ENCODE data around the gene NCOA5.
"Not testable (repeated sequence)": the region's sequence is repeated elsewhere in the genome, so short reads cannot be mapped to it uniquely, and the experiment has no call there.

The NCOA5 gene

GRCh38 chr20:46119547-46119946, 29.8 kb upstream of the NCOA5 start:
- DNase-seq: no peak

GRCh38 chr20:46119028-46119546, 29.3 kb upstream of the NCOA5 start:
- DNase-seq: no peak

- DNase-seq: no peak
Observed at GRCh38 chr20:46118481-46119020, 28.8 kb upstream of the NCOA5 start.

GRCh38 chr20:46117704-46118467, 28.1 kb upstream of the NCOA5 start, which contains the start of gene CD40:
Gene CD40, plus strand, starts transcription at chr20:46118314. Its CDS starts 30 bp downstream, at chr20:46118344.
- peak; percentile 58 for DNase-seq

GRCh38 chr20:46114449-46114848, 24.7 kb upstream of the NCOA5 start:
- peak; percentile 11 for DNase-seq

- no peak for DNase-seq
Observed at GRCh38 chr20:46113113-46113470, 23.3 kb upstream of the NCOA5 start.

GRCh38 chr20:46112430-46113112, 22.8 kb upstream of the NCOA5 start:
- no peak for DNase-seq

GRCh38 chr20:46111836-46112212, 22.1 kb upstream of the NCOA5 start:
- DNase-seq: no peak

GRCh38 chr20:46111028-46111835, 21.5 kb upstream of the NCOA5 start:
- DNase-seq: no peak

GRCh38 chr20:46108976-46109375, 19.2 kb upstream of the NCOA5 start:
- no peak for DNase-seq

GRCh38 chr20:46108435-46108841, 18.7 kb upstream of the NCOA5 start:
- no peak for DNase-seq

GRCh38 chr20:46107061-46107460, 17.3 kb upstream of the NCOA5 start:
- DNase-seq: no peak

GRCh38 chr20:46104262-46104661, 14.5 kb upstream of the NCOA5 start:
- no peak for DNase-seq

- DNase-seq: no peak
Observed at GRCh38 chr20:46102940-46103339, 13.2 kb upstream of the NCOA5 start.

- no peak for DNase-seq
Observed at GRCh38 chr20:46101957-46102356, 12.2 kb upstream of the NCOA5 start.

- no peak for DNase-seq
Observed at GRCh38 chr20:46100988-46101387, 11.2 kb upstream of the NCOA5 start.

- not testable (repeated sequence) for DNase-seq
Observed at GRCh38 chr20:46100444-46100843, 10.7 kb upstream of the NCOA5 start.

- no peak for DNase-seq
Observed at GRCh38 chr20:46099491-46100287, 9.9 kb upstream of the NCOA5 start.

GRCh38 chr20:46093531-46093930, 3.8 kb upstream of the NCOA5 start:
- DNase-seq: no peak

GRCh38 chr20:46091622-46092535, 2.1 kb upstream of the NCOA5 start:
- not testable (repeated sequence) for DNase-seq

GRCh38 chr20:46089167-46089416, 670 bp downstream of the NCOA5 start:
- no peak for DNase-seq
